Stimulated activated CD4-positive, alpha-beta T cell treated with anti-CD3 and anti-CD28 coated beads, TNF-alpha, amount 100 ng/mL, for 1 hour (primary cell): ENCODE results near the gene NDUFA11.

Source experiments
- DNase-seq, 3 donors: peaks; one replicate each; pipeline ENCODE4 v3.0.0-alpha.2; 2020; ENCODE audit warnings: low read depth in 3 of 3, low spot score in 1 of 3

NDUFA11 gene

GRCh38 chr19:5932609-5933262 is 29.1 kb upstream of the NDUFA11 start:
- no peak for DNase-seq

- DNase-seq = no peak
These were observed 28.6 kb upstream of the NDUFA11 start for GRCh38 chr19:5932146-5932545.

GRCh38 chr19:5931251-5931650 is 27.7 kb upstream of the NDUFA11 start:
- no peak for DNase-seq

GRCh38 chr19:5929625-5930024 is 26.0 kb upstream of the NDUFA11 start:
- DNase-seq = no peak

- no peak for DNase-seq
These were observed 25.6 kb upstream of the NDUFA11 start for GRCh38 chr19:5929179-5929578.

GRCh38 chr19:5927441-5927821 is 23.8 kb upstream of the NDUFA11 start:
- DNase-seq = no peak

- DNase-seq = no peak
These were observed 23.3 kb upstream of the NDUFA11 start for GRCh38 chr19:5926641-5927440.

GRCh38 chr19:5925830-5926427 is 22.3 kb upstream of the NDUFA11 start:
- no peak for DNase-seq

GRCh38 chr19:5923356-5923755 is 19.8 kb upstream of the NDUFA11 start:
- DNase-seq = no peak

GRCh38 chr19:5922161-5922545 is 18.6 kb upstream of the NDUFA11 start:
- no peak for DNase-seq

GRCh38 chr19:5921516-5922160 is 18.0 kb upstream of the NDUFA11 start:
- DNase-seq = no peak

- DNase-seq = no peak
These were observed 15.0 kb upstream of the NDUFA11 start for GRCh38 chr19:5918463-5919079.

- no peak for DNase-seq
These were observed 14.0 kb upstream of the NDUFA11 start for GRCh38 chr19:5917431-5918107.

GRCh38 chr19:5916181-5916708 is 12.7 kb upstream of the NDUFA11 start:
- DNase-seq = no peak

- no peak for DNase-seq
These were observed 12.2 kb upstream of the NDUFA11 start for GRCh38 chr19:5915782-5916165.

GRCh38 chr19:5914946-5915781 is 11.6 kb upstream of the NDUFA11 start:
- no peak for DNase-seq

- no peak for DNase-seq
These were observed 10.8 kb upstream of the NDUFA11 start for GRCh38 chr19:5914358-5914774.

GRCh38 chr19:5913739-5914357 is 10.3 kb upstream of the NDUFA11 start, which contains the start of gene CAPS:
Gene CAPS (plus strand): TSS chr19:5914254. CDS start chr19:5914407, 153 bp downstream.
- DNase-seq = no peak

- no peak for DNase-seq
These were observed 7.8 kb upstream of the NDUFA11 start for GRCh38 chr19:5911366-5911765.
